Kidney (tissue), 14 donors: ENCODE data around the gene YIF1A. TPM values are rescaled to one million over a fixed set of nuclear protein-coding genes. Genes with fewer than 3 reads are reported as not detected.

Experiments
- DNase-seq, 5 donors: peaks; one replicate each; pipeline ENCODE4 v3.0.0-alpha.2; 2013 to 2020
- FAIRE-seq: peaks from 2 replicates; lab custom pipeline; 2012; peaks lifted over from hg19 to GRCh38; lab: Jason Lieb, UNC
- H3K27ac ChIP-seq, 2 donors: one replicate each; pipeline ENCODE4 v1.7.0; 2013; ENCODE audit warnings: low read depth in 2 of 2, low read length in 2 of 2, inconsistent platforms in 1 of 2
- H3K27me3 ChIP-seq: one replicate; pipeline ENCODE4 v1.7.1; 2013; ENCODE audit warnings: low read length, inconsistent platforms; ENCODE audit not compliant: control insufficient read depth, insufficient read depth
- H3K36me3 ChIP-seq, 3 donors: one replicate each; pipeline versions ENCODE4 v1.7.0 to v1.7.1; 2013; ENCODE audit warnings: low read length in 3 of 3, control low read depth in 1 of 3, inconsistent platforms in 1 of 3; ENCODE audit not compliant: insufficient read depth in 3 of 3, control insufficient read depth in 2 of 3
- H3K4me1 ChIP-seq, 3 donors: one replicate each; pipeline versions ENCODE4 v1.7.0 to v1.7.1; 2013; ENCODE audit warnings: low read length in 3 of 3, inconsistent platforms in 1 of 3, low read depth in 1 of 3; ENCODE audit not compliant: control insufficient read depth in 2 of 3, insufficient read depth in 2 of 3
- H3K4me3 ChIP-seq, 3 donors: one replicate each; pipeline versions ENCODE4 v1.7.0 to v1.8.1; 2013; ENCODE audit warnings: low read length in 3 of 3, control low read depth in 1 of 3, inconsistent platforms in 1 of 3
- H3K9ac ChIP-seq, 3 donors: one replicate each; pipeline versions ENCODE4 v1.7.0 to v1.7.1; 2013; ENCODE audit warnings: low read length in 3 of 3, control low read depth in 1 of 3, inconsistent platforms in 1 of 3
- H3K9me3 ChIP-seq, 3 donors: one replicate each; pipeline versions ENCODE4 v1.7.0 to v1.7.1; 2013; ENCODE audit warnings: low read length in 3 of 3, control low read depth in 1 of 3, inconsistent platforms in 1 of 3; ENCODE audit not compliant: control insufficient read depth in 2 of 3, insufficient read depth in 1 of 3
- CTCF ChIP-seq: IDR thresholded peaks from 3 replicates; pipeline ENCODE4 v1.5.1; 2012; ENCODE audit warnings: mild to moderate bottlenecking, moderate library complexity, borderline replicate concordance; ENCODE audit not compliant: insufficient read depth; ENCODE audit errors: extremely low read depth
- intact Hi-C: fragments of 100-400 bp; cut with DNase I; formaldehyde crosslinking; loops from one replicate; pipeline ENCODE4 v1.11.1; 2022
- polyA plus RNA-seq: library from polyadenylated mRNA; stranded (reverse); fragments of 350-450 nt; fragmentation: Illumina TruSeq; extraction: RNeasy Lipid Tissue Mini Kit (QIAGEN cat#74804); gene quantifications from one replicate; pipeline ENCODE4 v1.2.3, GENCODE V29; 2014; ENCODE audit warnings: low read depth, low replicate concordance; ENCODE audit not compliant: insufficient read depth
- total RNA-seq: library from RNA; stranded (reverse); fragmentation: NEBNext Ultra II Directional; extraction: Animal tissue kit (Norgen Biotek cat#: 25700); gene quantifications from one replicate; pipeline ENCODE4 v1.2.1, GENCODE V29; 2021
- donor health status: control.
- donor health status: control.
- donor health status: control.
- donor health status: control.
- donor health status: control.
- donor health status: DM: yes; HTN: yes; CAD: no.
- donor health status: Normal renal cell carcinoma (clear cell type).

YIF1A gene
- total and polyA plus RNA-seq, 2 donors from 2014 or later, result 92.1 to 115 TPM

DNA sequence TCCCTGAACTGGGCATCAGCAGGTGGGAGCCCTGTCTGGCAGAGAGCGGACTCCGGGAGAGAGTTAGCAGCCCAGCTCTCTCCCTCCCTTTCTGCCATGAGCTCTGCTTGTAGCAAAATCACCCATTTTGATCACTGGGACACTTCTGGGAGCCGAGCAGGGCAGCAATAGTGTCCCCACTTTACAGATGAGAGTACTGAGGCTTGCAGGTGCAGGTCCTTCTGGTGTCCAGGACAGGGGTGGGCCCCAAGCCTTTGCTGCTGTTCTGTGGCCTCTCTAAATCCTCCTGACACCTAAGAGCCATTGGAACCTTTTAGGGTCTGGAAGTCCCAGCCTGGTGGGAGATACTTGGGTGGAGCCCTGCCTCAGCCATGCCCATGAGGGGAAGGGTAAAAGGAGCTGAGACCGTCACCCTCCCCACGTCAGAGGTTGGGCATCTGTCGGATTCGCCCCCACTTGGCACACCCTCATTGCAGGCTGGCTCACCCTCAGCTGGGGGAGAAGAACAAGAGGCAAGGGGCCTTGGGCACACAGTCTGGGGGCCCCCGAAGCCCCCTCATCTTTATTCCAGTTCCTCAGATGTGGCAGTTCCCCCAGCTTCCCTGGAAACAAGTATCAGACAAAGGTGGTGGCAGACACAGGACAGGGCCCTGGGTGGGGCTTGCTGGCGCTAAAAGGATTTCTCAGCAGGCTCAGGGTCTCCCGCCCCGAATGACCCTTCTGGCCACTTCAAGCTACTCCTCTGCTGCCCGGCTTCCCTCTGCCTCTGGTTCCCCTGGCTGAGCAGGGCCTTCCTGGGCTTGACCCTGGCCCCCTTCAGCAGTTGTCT is 42.8 kb upstream of the YIF1A start:
- Histone ChIP-seq H3K36me3 (no peaks in the 10 kb centered on the region), H3K9me3 (no peaks in the 10 kb centered on the region), H3K4me1 (peaks cover 1 to 22% (median 11%) of the 10 kb centered on the region in 3 donors), H3K9ac (no peak overlapping the region), H3K4me3 (no peak overlapping the region), H3K27ac (no peak overlapping the region), H3K27me3 (no peaks in the 10 kb centered on the region)
- intact Hi-C loops, result no loop called here
- no peak for TF ChIP-seq CTCF
- FAIRE-seq (no peak), DNase-seq (peak in 1 of 5 donors; percentile 56)

GRCh38 chr11:66330931-66331330 is 42.0 kb upstream of the YIF1A start:
- Histone ChIP-seq H3K9me3 (no peaks in the 10 kb centered on the region), H3K4me3 (no peak overlapping the region), H3K27me3 (no peaks in the 10 kb centered on the region), H3K36me3 (no peaks in the 10 kb centered on the region), H3K9ac (no peak overlapping the region), H3K27ac (no peak overlapping the region), H3K4me1 (peaks cover 0 to 20% (median 11%) of the 10 kb centered on the region in 3 donors)
- DNase-seq (peak in 1 of 5 donors; percentile 66), FAIRE-seq (no peak)
- intact Hi-C loops, result no loop called here
- no peak for TF ChIP-seq CTCF

- DNase-seq (peak in 1 of 5 donors; percentile 28), FAIRE-seq (no peak)
- intact Hi-C loops, result no loop called here
- no peaks in the 10 kb centered on the region for H3K36me3 ChIP-seq
- H3K4me1 ChIP-seq, result peaks cover 0 to 17% (median 11%) of the 10 kb centered on the region in 3 donors
- no peak overlapping the region for H3K9ac ChIP-seq
- no peak overlapping the region for H3K27ac ChIP-seq
- no peak for TF ChIP-seq CTCF
- H3K9me3 ChIP-seq, result no peaks in the 10 kb centered on the region
- no peak overlapping the region for H3K4me3 ChIP-seq
- no peaks in the 10 kb centered on the region for H3K27me3 ChIP-seq
Observed at GRCh38 chr11:66329165-66329673, 40.3 kb upstream of the YIF1A start.
